Inflammatory macrophage treated with lipopolysaccharide for 1 hour (primary cell): ENCODE measurements around the gene NCOA1.
A peak's percentile ranks its signal among the peaks of the same experiment; 100 is the strongest.
"Not testable (repeated sequence)": the region's sequence is repeated elsewhere in the genome, so short reads cannot be mapped to it uniquely, and the experiment has no call there.

Experiments
- DNase-seq, 2 donors: peaks; one replicate each; pipeline ENCODE4 v3.0.0-alpha.2; 2020 to 2022

Gene NCOA1

DNA sequence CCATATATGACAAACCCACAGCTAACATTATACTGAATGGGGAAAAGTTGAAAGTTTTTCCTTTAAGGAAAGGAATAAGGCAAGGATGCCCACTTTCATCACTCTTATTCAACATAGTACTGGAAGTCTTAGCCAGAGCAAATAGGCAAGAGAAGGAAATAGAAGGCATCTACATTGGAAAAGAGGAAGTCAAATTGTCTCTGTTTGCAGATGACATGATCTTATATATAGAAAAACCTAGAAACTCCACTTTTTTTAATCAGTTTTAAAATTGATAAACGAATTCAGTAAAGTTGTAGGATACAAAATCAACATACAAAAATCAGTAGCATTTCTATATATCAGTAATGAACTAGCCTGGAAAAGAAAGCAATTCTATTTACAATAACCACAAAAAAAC lies 90.9 kb downstream of the NCOA1 start:
- peak in 1 of 2 donors; percentile 9 for DNase-seq

GRCh38 chr2:24586955-24587354 lies 95.9 kb downstream of the NCOA1 start:
- DNase-seq = peak in 1 of 2 donors; percentile 25

DNA sequence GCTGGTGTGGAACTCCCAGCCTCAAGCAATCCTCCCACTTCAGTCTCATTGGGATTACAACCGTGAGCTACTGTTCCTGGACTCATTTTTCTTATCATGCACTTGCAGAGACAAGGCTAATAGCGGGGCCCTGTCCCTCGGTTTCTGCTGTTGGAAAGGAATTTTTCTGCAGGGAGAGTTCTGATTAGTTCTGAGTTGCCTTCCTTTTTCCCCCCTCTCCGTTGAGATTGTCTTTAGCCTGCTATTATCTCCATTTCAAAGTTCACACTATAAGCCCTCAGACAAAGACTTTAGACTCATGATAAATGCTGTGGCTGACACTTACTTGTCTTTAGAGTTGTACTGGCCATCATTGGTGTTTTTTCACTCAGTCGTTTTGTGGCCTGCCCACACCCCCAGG lies 97.2 kb downstream of the NCOA1 start:
- no peak for DNase-seq

GRCh38 chr2:24592441-24593100 lies 101.5 kb downstream of the NCOA1 start:
- DNase-seq = no peak

DNA sequence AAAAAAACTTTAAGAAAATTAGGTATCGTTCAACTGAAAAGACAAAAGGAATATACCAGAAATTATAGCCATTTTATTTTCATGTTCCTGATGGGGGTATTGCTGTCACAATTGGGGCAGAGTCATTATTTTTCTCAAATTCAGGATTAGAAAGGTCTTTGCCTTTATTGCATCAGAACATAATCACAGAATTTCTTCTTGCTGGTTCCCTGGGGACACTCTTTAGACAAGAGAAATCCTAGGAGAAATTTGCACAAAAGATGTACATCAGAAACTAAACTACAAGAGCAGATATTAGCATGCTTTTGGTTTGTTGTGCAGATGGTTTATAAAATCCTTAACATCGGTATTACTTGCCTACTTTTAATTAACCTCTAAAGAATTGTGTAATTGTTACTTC lies 103.2 kb downstream of the NCOA1 start:
- DNase-seq = no peak

DNA sequence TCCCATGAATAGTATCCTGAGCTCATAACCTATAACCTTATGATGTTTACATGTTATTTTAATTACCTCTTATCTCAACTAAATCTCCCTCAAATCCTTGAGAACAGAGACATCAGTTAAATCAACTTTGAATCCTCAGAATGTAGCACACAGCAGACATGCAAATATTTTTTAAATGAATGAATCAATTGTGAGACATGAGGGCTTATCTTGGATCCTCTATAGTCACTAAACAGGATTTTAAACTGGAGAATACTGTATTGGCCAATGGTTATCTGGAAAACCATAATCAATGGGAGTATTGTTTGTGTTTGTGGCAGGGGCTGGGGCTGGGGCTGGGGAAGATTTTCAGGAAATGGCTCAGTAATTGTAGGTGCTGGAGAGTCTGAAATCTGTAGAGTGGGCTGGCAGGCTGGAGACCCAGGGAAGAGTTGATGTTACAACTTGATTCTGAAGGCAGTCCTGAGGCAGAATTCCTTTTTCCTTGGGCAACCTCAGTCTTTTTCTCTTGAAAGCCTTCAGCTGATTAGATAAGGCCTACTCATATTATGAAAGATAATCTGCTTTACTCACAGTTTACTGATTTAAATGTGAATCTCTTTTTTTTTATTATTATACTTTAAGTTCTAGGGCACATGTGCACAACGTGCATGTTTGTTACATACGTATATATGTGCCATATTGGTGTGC lies 106.3 kb downstream of the NCOA1 start:
- DNase-seq = no peak

GRCh38 chr2:24600140-24600539 lies 109.1 kb downstream of the NCOA1 start:
- DNase-seq = not testable (repeated sequence)

DNA sequence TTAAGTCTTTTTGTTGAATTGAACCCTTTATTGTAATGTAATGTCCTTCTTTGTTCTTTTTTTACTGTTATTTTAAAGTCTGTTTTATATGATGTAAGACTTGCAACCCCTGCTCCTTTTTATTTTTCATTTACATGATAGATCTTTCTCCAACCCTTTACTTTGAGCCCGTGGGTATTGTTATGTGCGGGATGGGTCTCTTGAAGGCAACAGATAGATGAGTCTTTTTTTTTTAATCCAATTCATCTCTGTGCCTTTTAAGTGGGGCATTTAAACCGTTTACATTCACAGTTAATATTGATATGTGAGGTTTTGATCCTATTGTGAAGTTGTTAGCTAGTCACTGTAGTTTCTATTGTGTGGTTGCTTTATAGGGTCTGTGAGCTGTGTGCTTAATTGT lies 120.6 kb downstream of the NCOA1 start:
- DNase-seq = no peak

GRCh38 chr2:24613154-24613814 lies 122.2 kb downstream of the NCOA1 start:
- peak; percentile 31 to 45 for DNase-seq

- no peak for DNase-seq
Measured at GRCh38 chr2:24616616-24617015, 125.6 kb downstream of the NCOA1 start.

DNA sequence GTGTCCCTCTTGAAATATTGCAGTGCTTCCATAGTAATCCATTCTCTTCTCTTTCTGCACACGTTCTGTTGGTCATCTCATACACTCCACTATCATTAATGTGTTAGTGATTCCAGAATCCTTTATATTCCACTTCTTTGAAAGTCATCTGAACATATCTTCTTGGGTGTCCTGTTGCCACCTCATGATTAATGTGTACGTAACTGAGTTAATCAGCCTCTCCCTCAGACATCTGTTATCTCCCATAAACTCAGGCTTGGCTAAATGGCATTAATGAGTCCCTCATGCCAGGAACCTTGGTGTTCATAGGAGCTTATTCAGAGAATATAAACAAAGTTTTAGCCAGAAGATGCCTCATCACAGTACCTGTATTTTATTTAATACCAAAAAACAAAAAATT lies 126.4 kb downstream of the NCOA1 start:
- DNase-seq = no peak

DNA sequence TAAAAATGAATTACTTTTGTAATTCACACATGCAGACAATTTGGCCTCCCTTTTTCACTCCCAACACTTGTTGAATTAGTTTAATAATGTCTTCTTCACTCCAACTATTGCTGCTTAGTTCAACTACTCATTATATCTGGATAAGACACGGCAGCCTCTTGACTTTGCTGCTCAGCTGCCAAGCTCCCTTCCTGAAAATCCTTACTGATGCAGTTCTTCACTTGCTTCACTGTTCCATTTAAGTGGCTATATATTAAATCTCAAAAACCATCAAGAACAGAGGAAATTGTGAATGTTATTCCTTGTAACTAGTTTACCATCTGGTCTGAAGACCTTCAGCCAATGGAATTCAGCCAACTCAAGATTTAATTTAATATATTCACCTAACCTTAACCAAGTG lies 127.1 kb downstream of the NCOA1 start:
- DNase-seq = no peak

DNA sequence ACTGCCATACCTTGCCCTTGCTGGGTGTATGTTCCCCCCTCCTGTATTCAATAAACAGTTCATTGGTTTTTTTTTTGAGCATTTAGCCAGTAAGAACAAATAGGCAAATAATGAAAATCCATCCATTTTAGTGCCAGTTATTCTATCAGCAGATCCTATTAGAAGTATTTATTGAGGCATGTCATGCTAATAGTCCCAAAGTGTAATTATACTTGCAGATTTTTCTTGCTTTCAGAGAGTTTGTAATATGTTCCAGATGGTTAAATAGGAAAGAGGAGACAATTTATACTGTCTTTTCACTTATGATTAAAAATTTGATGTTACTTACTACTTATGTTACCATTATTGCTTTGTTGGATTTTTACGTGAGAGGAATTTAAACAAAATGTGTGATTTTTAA lies 127.6 kb downstream of the NCOA1 start:
- DNase-seq = no peak

- DNase-seq = no peak
Measured at GRCh38 chr2:24620936-24621335, 129.9 kb downstream of the NCOA1 start.

GRCh38 chr2:24621779-24622538 lies 130.9 kb downstream of the NCOA1 start:
- no peak for DNase-seq

DNA sequence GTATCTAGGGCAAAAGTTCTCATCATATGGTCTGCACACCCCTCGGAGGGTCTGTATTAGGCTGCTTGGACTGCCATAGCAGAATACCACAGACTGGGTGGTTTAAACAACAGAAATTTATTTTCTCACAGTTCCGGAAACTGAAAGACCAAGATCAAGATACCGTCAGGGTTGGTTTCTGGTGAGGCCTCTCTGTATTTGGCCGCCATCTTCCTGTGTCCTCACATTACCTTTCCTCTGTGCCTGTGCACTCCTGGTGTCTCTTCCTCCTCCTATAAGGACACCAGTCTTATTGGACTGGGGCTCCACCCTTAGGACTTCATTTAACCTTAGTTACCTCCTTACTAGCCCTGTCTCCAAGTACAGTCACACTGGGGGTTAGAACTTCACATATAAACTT lies 132.5 kb downstream of the NCOA1 start:
- DNase-seq = no peak

GRCh38 chr2:24625728-24626127 lies 134.7 kb downstream of the NCOA1 start:
- no peak for DNase-seq

DNA sequence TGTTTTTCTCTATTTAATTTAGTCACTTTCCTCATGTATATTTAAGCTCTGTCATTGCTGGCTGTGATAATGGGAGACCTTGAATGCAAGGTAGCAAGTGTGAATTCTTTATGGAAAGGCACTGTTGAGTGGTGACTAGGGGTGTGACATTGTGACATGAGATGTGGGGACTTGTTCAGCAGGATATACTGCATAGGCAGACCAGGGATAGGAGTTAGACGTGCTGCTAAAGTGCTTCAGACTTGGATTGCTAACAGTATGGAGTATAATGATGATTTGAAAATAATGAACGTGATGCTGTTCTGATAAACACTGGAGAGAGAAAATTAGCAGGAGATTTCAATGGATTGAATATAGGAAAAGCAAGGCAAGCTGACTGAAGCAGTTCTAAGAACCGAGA lies 135.1 kb downstream of the NCOA1 start:
- no peak for DNase-seq

DNA sequence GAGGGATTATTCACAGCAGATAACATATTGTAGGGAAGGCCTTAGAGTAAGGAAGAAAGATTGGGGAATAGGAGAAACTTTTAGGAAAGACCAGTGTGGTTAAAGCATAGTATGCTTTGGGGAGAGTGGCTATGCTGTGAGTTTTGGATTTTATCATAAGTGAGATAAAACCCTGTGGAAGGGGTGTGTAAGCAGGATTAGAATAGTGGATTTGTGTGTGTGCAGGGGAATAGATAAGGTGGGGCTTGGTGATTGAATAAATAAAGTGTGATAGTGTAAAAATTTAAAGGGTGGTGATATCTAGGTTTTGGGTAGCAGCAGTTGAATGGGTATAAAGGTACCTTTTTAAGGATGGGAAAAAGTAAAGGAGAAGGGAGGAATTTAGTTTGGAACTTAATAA lies 137.7 kb downstream of the NCOA1 start:
- DNase-seq = no peak

GRCh38 chr2:24632172-24632571 lies 141.1 kb downstream of the NCOA1 start:
- DNase-seq = peak; percentile 56 to 66

DNA sequence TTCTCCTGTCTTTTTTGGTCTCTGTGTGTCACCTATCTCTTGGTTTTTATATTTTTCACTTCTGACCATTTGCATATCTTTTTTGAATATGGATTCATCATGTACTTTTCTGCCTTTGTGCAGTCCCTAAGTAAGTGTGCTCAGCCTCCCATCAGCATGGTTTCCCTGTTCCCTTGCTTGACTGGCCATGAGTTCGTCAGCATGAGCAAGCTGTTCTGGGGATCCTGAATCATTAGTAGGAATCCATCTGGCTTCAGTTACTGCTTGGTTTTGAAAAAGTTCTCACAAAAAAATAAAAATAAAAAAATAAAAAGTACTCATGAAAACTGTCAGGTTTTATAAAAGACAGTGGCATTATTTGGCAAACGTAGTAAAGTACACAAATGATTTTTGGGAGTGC lies 144.1 kb downstream of the NCOA1 start:
- DNase-seq = no peak

DNA sequence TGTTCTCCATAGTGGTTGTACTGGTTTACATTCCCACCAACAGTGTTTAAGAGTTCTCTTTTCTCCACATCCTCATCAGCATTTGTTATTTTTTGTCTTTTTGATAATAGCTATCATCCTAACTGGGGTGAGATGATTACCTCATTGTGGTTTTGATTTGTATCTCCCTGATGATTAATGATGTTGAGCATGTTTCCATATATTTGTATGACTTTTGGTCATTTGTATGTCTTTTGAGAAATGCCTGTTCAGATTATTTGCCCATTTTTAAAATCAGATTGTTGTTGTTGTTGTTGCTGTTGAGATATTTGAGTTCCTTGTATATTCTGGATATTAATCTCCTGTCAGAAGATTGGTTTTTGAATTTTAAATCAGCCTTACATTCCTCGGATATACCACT lies 147.5 kb downstream of the NCOA1 start:
- no peak for DNase-seq

DNA sequence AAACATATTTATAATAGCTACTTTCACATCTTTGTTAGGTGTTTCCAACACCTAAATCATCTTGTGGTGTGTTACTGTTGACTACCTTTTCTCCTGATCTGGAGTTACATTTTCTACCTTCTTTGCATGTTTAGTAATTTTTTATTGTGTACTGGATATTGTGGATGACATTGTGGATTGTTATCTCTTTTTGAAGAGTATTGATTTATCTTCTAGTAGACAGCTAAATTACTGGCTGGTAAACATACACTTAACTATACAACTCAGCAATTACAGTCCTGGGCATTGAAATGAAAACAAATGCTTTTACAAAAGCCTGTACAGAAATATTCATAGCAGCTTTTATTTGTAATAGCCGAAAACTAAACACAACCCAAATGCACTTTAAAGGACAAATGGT lies 151.3 kb downstream of the NCOA1 start:
- DNase-seq = no peak

DNA sequence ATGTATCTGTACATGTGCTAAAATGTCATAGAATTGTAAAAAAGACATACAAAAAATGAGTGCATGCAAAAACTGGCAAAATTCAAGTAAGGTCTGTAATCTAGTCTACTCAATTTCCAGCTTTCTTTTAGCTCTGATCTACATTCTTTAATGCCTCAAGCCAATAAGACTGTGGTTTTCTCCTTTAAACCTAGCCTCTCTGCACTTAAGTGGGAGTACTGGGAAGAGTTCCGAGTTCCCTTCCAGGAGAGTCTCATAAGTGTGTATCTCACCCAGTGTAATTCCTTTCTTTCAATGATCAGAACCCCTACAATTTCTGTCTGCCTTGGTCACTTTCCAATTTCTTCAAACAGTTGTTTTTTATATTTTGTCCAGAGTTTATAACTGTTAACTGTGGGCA lies 152.0 kb downstream of the NCOA1 start:
- DNase-seq = no peak
